Measurements from ENCODE around the gene MBNL1. TPM values are rescaled to one million over a fixed set of nuclear protein-coding genes. Genes with fewer than 3 reads are reported as not detected.

MBNL1 gene
- polyA plus RNA-seq, 1 experiment, result 203 TPM

- CTCF ChIA-PET, result interaction anchor here (1.4 kb wide), 1 partner anchor 53 kb away, joined by 5 read pairs; no protein-coding TSS in a partner anchor
- no peaks in the 10 kb centered on the region for H3K36me3 ChIP-seq (ENCODE audit: control insufficient read depth, insufficient read depth, low read length)
- no peak overlapping the region for H3K4me3 ChIP-seq (ENCODE audit: low read depth, low read length)
- TF ChIP-seq CTCF (IDR thresholded peaks at IDR 0.05; ENCODE audit: insufficient read depth, low read depth, low read length), result no peak
- no peak for DNase-seq (ENCODE audit: low read depth)
- no peaks in the 10 kb centered on the region for H3K27me3 ChIP-seq (ENCODE audit: control insufficient read depth, insufficient read depth, low read length)
- POLR2A ChIA-PET, result no interaction called here
Observed at GRCh38 chr3:152390647-152391046, 121.9 kb downstream of the MBNL1 start.

GRCh38 chr3:152391671-152392070 lies 122.9 kb downstream of the MBNL1 start:
- Histone ChIP-seq H3K4me3 (ENCODE audit: low read depth, low read length) (no peak overlapping the region), H3K36me3 (ENCODE audit: control insufficient read depth, insufficient read depth, low read length) (peaks cover 2% of the 10 kb centered on the region; the same call in 1 of the 2 replicates), H3K27me3 (ENCODE audit: control insufficient read depth, insufficient read depth, low read length) (no peaks in the 10 kb centered on the region)
- TF ChIP-seq CTCF (IDR thresholded peaks at IDR 0.05; ENCODE audit: insufficient read depth, low read depth, low read length), result no peak
- ChIA-PET POLR2A (interaction anchor here (0.6 kb wide), 2 partner anchors 15 to 32 kb away, joined by 3 to 5 read pairs; no protein-coding TSS in a partner anchor), CTCF (no interaction called here)
- no peak for DNase-seq (ENCODE audit: low read depth)

GRCh38 chr3:152392272-152392880 lies 123.6 kb downstream of the MBNL1 start:
- Histone ChIP-seq H3K4me3 (ENCODE audit: low read depth, low read length) (no peak overlapping the region), H3K36me3 (ENCODE audit: control insufficient read depth, insufficient read depth, low read length) (peaks cover 2% of the 10 kb centered on the region; the same call in 1 of the 2 replicates), H3K27me3 (ENCODE audit: control insufficient read depth, insufficient read depth, low read length) (no peaks in the 10 kb centered on the region)
- no peak for DNase-seq (ENCODE audit: low read depth)
- POLR2A ChIA-PET, result interaction anchor here (0.6 kb wide), 2 partner anchors 14 to 31 kb away, joined by 3 to 5 read pairs; no protein-coding TSS in a partner anchor
- CTCF ChIA-PET, result no interaction called here
- TF ChIP-seq CTCF (IDR thresholded peaks at IDR 0.05; ENCODE audit: insufficient read depth, low read depth, low read length), result no peak

- Histone ChIP-seq H3K36me3 (ENCODE audit: control insufficient read depth, insufficient read depth, low read length) (peaks cover 2% of the 10 kb centered on the region; the same call in 1 of the 2 replicates), H3K27me3 (ENCODE audit: control insufficient read depth, insufficient read depth, low read length) (no peaks in the 10 kb centered on the region), H3K4me3 (ENCODE audit: low read depth, low read length) (no peak overlapping the region)
- TF ChIP-seq CTCF (IDR thresholded peaks at IDR 0.05; ENCODE audit: insufficient read depth, low read depth, low read length), result no peak
- ChIA-PET POLR2A (interaction anchor here (0.6 kb wide), 1 partner anchor 217 kb away, joined by 4 read pairs; no protein-coding TSS in a partner anchor), CTCF (interaction anchor here (0.9 to 1.0 kb wide), 2 partner anchors 27 to 50 kb away, joined by 3 read pairs; no protein-coding TSS in a partner anchor)
- no peak for DNase-seq (ENCODE audit: low read depth)
Observed at GRCh38 chr3:152394246-152394645, 125.5 kb downstream of the MBNL1 start.

- ChIA-PET CTCF (interaction anchor here (0.6 kb wide), 1 partner anchor 66 kb away, joined by 3 read pairs; no protein-coding TSS in a partner anchor), POLR2A (no interaction called here)
- TF ChIP-seq CTCF (IDR thresholded peaks at IDR 0.05; ENCODE audit: insufficient read depth, low read depth, low read length), result no peak
Observed at GRCh38 chr3:152395764-152396163, 127.0 kb downstream of the MBNL1 start.

More at GRCh38 chr3:152395764-152396163, 127.0 kb downstream of the MBNL1 start:
- peaks cover 2% of the 10 kb centered on the region; the same call in 1 of the 2 replicates for H3K36me3 ChIP-seq (ENCODE audit: control insufficient read depth, insufficient read depth, low read length)
- no peak for DNase-seq (ENCODE audit: low read depth)
- no peaks in the 10 kb centered on the region for H3K27me3 ChIP-seq (ENCODE audit: control insufficient read depth, insufficient read depth, low read length)
- no peak overlapping the region for H3K4me3 ChIP-seq (ENCODE audit: low read depth, low read length)

Measured in BJ (cell line).